Activated T-cell treated with anti-CD3 and anti-CD28 coated beads, Interleukin-2, amount 50 U/mL, for 24 hours (primary cell): ENCODE data around the gene RAP1GDS1.

ENCODE experiments used
- DNase-seq: peaks from one replicate; pipeline ENCODE4 v3.0.0-alpha.2; 2020
- H3K27ac Mint-ChIP-seq: 2 replicates; pipeline ENCODE4 v1.8.0; 2020; ENCODE audit warnings: mild to moderate bottlenecking, mixed read lengths
- H3K27me3 Mint-ChIP-seq: 2 replicates; pipeline ENCODE4 v1.8.0; 2020; ENCODE audit warnings: mixed read lengths
- H3K36me3 Mint-ChIP-seq: 2 replicates; pipeline ENCODE4 v1.8.0; 2020; ENCODE audit warnings: low read depth, mixed read lengths
- H3K4me1 Mint-ChIP-seq: 2 replicates; pipeline ENCODE4 v1.8.0; 2020; ENCODE audit warnings: low read depth, mixed read lengths
- H3K4me3 Mint-ChIP-seq: 2 replicates; pipeline ENCODE4 v1.8.0; 2020; ENCODE audit warnings: mild to moderate bottlenecking, moderate library complexity, mixed read lengths
- H3K9me3 Mint-ChIP-seq: 2 replicates; pipeline ENCODE4 v1.8.0; 2020; ENCODE audit warnings: mixed read lengths

Gene RAP1GDS1

GRCh38 chr4:98482847-98483806 lies 221.9 kb downstream of the RAP1GDS1 start:
- Mint-ChIP-seq H3K4me3 (peak overlapping the region; percentile 65), H3K9me3 (no peaks in the 10 kb centered on the region), H3K27me3 (no peaks in the 10 kb centered on the region), H3K36me3 (peaks cover 57% of the 10 kb centered on the region), H3K27ac (peak overlapping the region; percentile 100), H3K4me1 (peaks cover 98% of the 10 kb centered on the region)
- DNase-seq = peak; percentile 75

- DNase-seq = no peak
- Mint-ChIP-seq H3K27me3 (no peaks in the 10 kb centered on the region), H3K27ac (peak overlapping the region; percentile 100), H3K4me3 (peak overlapping the region; percentile 35), H3K9me3 (no peaks in the 10 kb centered on the region), H3K4me1 (peaks cover 96% of the 10 kb centered on the region), H3K36me3 (peaks cover 48% of the 10 kb centered on the region)
Measured at GRCh38 chr4:98484031-98484430, 222.8 kb downstream of the RAP1GDS1 start.

- Mint-ChIP-seq H3K27me3 (no peaks in the 10 kb centered on the region), H3K9me3 (no peaks in the 10 kb centered on the region), H3K4me1 (peaks cover 79% of the 10 kb centered on the region), H3K4me3 (peak overlapping the region; percentile 53), H3K27ac (peak overlapping the region; percentile 72), H3K36me3 (peaks cover 41% of the 10 kb centered on the region)
- no peak for DNase-seq
Measured at GRCh38 chr4:98485816-98486345, 224.7 kb downstream of the RAP1GDS1 start.

DNA sequence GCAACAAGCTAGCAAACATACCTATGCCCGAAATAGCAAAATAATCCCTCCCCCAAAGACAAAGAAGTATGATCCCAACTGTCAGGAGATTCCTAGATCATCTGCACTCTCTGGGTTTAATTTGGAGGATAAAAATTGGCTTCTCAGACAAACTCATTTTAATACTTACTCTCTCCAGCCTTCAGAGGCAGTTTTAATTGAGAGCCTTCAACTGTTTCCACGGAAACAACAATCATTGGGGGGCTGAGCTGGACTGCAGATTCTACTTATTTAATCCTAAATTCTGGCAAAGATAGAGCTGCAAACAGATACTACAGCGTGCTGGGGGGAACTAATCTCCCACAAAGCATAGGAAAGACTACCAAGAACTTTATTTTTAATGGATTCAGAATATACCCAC lies 229.1 kb downstream of the RAP1GDS1 start:
- Mint-ChIP-seq H3K36me3 (peaks cover 24% of the 10 kb centered on the region), H3K4me1 (peaks cover 65% of the 10 kb centered on the region), H3K27me3 (no peaks in the 10 kb centered on the region)

DNA sequence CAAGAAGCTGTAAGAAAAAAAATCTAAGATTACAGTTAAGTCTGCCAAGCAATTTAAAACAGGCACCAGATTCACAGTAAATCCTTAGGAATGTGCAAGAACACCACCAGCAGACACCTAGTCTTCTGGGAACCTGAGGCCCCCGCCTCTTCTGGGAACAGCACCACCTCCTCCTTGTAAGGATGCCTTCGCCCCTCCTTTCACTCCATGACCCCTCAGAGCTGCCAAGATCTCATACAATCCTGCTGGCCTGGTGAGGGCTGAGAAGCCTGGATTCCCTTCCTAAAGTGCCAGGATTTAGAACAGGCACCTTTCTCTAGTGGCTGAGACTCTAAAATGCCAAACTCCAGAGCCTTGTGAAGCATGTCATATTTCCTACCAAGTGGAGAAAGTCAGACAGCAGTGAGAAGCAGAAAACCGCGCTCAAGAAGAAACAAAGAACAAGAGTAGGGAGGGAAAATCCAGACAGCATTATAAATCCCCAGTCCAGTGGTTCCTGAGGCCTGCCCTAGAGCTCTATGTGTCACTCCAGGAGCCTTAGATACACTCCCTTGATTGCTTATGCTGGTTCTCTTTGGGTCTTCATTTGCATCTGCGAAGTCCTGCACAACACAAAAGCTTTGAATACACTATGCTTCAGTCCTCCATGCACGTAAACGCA lies 230.8 kb downstream of the RAP1GDS1 start:
- Mint-ChIP-seq H3K4me1 (peaks cover 54% of the 10 kb centered on the region), H3K36me3 (peaks cover 16% of the 10 kb centered on the region), H3K4me3 (no peak overlapping the region), H3K9me3 (no peaks in the 10 kb centered on the region), H3K27me3 (no peaks in the 10 kb centered on the region), H3K27ac (peak overlapping the region; percentile 3)
- no peak for DNase-seq

More for the DNA sequence above, 229.1 kb downstream of the RAP1GDS1 start:
- Mint-ChIP-seq H3K27ac (no peak overlapping the region), H3K4me3 (no peak overlapping the region), H3K9me3 (no peaks in the 10 kb centered on the region)
- DNase-seq = no peak

GRCh38 chr4:98493296-98493695 lies 232.1 kb downstream of the RAP1GDS1 start:
- H3K9me3 Mint-ChIP-seq = no peaks in the 10 kb centered on the region
- H3K27me3 Mint-ChIP-seq = no peaks in the 10 kb centered on the region
- no peak overlapping the region for H3K4me3 Mint-ChIP-seq
- H3K4me1 Mint-ChIP-seq = peaks cover 46% of the 10 kb centered on the region
- peak overlapping the region; percentile 51 for H3K27ac Mint-ChIP-seq
- DNase-seq = no peak
- peaks cover 24% of the 10 kb centered on the region for H3K36me3 Mint-ChIP-seq
